ENCODE results near the gene SUPT4H1.

The SUPT4H1 gene

GRCh38 chr17:58303971-58304749 lies 47.8 kb downstream of the SUPT4H1 start:
- DNase-seq, result peak in 4 of 5 experiments; percentile 42 to 74 (median 48)

- no peak for DNase-seq
Measured at GRCh38 chr17:58302919-58303585, 48.9 kb downstream of the SUPT4H1 start.

- no peak for DNase-seq
Measured at GRCh38 chr17:58302171-58302918, 49.7 kb downstream of the SUPT4H1 start.

GRCh38 chr17:58301504-58302150 lies 50.4 kb downstream of the SUPT4H1 start:
- DNase-seq, result no peak

GRCh38 chr17:58300336-58300735 lies 51.7 kb downstream of the SUPT4H1 start:
- no peak for DNase-seq

All from T-helper 2 cell (primary cell).